GM18511 (cell line): ENCODE data around the gene LEKR1.
"Not testable (repeated sequence)": the region's sequence is repeated elsewhere in the genome, so short reads cannot be mapped to it uniquely, and the experiment has no call there.

Experiments
- ATAC-seq: cut with Tn5 transposase; IDR thresholded peaks from one replicate; pipeline ENCODE4 v1.9.1; 2021; ENCODE audit warnings: mild to moderate bottlenecking, moderate library complexity; ENCODE audit not compliant: unreplicated experiment

Gene LEKR1

DNA sequence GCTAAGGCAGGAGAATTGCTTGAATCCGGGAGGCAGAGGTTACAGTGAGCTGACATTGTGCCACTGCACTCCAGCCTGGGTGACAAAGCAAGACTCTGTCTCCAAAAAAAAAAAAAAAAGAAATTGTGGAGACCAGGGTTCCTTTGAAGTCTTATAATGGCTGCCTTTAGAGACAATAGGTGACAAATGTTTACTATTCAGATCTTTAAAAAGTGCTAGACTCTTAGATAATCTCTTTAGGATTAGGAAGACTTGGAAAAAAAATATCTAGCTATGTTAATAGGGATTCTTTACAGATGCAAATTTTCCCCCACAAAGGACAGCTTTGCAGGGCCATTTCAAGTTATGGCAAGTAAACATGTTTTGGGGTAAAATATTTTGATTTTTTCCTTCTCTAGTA lies 71.7 kb downstream of the LEKR1 start:
- not testable (repeated sequence) for ATAC-seq

DNA sequence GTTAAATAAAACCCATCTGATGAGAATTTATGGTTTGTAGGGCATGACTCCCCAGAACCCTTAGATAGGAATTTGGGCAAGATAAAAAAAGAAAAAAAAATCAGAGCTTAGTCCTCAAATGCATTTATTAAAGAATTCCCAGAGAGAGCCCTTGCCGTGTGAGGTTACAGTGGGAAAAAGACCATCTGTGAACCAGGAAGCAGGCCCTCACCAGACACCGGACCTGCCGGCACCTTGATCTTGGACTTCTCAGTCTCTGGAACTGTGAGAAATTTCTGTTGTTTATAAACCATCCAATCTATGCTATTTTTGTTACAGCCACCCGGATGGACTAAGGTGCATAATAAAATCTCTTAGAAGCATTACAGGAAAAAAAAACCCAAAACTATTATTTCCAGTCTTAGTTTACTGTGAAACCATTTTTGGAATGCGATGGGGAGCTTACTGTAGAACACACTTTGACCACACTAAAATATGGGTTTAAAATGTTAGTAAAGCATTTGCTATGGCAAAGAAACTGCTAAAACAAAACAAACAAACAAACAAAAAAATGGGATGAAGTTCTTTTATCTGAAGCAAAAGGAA lies 72.2 kb downstream of the LEKR1 start:
- ATAC-seq: no peak

- ATAC-seq: no peak
Observed at GRCh38 chr3:156899951-156900350, 73.8 kb downstream of the LEKR1 start.

DNA sequence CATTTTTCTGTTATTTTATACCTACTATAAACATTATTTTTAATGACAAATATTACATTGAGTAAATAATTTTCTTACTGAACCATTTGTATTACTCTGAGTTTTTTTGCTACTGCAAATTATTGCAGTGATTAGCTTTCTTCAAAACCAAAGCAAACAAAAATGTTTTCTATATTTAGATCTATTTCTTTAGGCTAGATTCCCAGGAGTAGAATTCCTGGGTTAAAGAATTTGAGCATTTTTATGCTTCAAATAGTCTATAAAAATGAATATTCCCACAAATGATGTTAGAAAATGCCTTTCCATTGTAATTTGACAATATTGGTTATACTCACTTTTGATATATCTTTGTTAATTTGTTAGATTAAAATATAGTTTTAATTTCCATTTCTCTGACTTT lies 76.8 kb downstream of the LEKR1 start:
- no peak for ATAC-seq

- ATAC-seq: no peak
Observed at GRCh38 chr3:156906275-156906674, 80.1 kb downstream of the LEKR1 start.

DNA sequence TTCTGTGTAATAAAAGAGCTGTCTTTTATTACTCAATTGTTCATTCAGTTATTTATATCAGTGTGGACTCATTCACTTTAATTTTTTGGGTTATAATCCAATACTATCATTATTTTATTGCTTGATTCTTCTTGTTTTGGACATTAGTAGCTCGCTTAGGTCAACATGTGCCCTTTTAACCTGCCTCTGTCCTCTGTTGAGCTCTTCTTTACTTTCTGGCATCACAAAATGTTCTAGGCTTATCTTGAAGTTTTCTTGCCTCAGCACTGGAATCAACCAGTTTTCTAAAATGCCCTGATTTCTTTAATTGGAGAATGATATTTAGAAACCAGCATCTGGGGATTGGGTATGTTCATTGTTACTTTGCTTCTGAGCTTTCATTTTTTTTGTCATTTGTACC lies 82.2 kb downstream of the LEKR1 start:
- no peak for ATAC-seq

DNA sequence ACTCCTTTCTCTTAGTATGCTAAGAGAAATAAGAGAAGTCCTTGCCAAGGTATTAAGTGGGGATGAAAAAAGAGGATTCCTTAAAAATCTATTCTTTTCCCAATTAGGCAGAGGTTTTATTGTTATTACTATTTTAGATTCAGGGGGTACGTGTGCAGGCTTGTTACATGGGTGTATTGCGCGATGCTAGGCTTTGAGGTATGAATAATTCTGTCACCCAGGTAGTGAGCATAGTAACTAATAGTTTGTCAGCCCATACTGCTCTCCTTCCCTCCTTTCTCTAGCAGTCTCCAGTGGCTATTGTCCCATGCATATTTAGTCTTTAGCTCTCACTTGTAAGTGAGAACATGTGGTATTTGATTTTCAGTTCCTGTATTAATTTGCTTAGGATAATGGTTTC lies 83.9 kb downstream of the LEKR1 start:
- ATAC-seq: no peak

- ATAC-seq: not testable (repeated sequence)
Observed at GRCh38 chr3:156910831-156911230, 84.7 kb downstream of the LEKR1 start.

- not testable (repeated sequence) for ATAC-seq
Observed at GRCh38 chr3:156914300-156914699, 88.1 kb downstream of the LEKR1 start.

- no peak for ATAC-seq
Observed at GRCh38 chr3:156915372-156915771, 89.2 kb downstream of the LEKR1 start.

GRCh38 chr3:156918746-156919145 lies 92.6 kb downstream of the LEKR1 start:
- ATAC-seq: no peak

DNA sequence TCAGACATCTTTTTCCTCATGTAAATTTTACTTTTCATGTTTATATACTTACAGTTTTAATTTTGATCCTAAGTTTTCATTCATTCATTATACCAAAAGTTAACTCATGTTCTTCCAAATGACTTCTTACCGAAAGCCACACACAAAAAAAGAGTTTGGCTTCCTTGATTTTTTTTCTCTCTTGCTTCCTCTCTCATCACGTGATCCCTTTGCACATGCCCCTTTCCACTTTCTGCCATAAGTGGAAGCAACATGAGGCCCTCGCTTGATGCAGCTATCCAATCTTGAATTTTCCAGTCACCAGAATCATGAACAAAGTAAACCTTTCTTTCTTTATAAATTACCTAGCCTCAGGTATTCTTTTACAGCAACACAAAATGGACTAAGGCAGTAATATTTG lies 93.7 kb downstream of the LEKR1 start:
- ATAC-seq: no peak

DNA sequence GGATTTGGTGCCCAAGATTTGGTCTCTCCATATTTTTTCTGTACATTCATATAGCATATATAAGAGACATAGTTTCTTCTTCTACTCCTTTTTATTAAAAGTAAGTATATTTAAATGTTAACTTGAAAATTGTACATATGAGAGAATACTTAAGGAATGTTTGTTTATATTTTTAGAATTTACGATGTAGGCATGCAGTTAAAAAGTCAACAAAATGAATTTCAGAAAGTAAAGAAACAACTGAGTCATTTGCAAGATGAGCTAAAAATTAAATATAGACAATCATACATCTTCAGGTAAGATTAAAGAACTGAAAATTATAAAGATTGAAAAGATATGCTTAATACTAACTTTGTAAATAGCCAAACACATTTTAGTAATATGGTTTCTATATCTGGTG lies 94.2 kb downstream of the LEKR1 start:
- no peak for ATAC-seq

GRCh38 chr3:156923349-156923748 lies 97.2 kb downstream of the LEKR1 start:
- no peak for ATAC-seq

DNA sequence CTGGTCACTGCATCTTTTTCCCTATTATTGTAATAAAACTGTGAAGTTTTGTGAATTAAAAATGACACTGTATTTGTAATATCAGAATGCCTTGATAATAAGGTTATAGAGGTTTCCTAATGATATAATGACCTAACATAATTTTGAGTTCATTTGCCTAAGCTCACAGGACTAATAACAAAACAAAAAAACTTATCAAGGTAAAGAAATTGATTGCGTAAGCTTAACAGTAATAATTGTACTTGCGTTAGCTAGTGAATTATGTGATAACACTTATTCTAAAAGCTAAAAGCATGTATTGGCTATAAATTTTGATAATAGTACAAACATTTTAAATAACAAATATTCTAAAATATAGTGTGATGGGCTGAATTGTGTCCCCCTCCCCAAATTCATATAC lies 112.6 kb downstream of the LEKR1 start:
- no peak for ATAC-seq

- no peak for ATAC-seq
Observed at GRCh38 chr3:156939315-156939714, 113.2 kb downstream of the LEKR1 start.

DNA sequence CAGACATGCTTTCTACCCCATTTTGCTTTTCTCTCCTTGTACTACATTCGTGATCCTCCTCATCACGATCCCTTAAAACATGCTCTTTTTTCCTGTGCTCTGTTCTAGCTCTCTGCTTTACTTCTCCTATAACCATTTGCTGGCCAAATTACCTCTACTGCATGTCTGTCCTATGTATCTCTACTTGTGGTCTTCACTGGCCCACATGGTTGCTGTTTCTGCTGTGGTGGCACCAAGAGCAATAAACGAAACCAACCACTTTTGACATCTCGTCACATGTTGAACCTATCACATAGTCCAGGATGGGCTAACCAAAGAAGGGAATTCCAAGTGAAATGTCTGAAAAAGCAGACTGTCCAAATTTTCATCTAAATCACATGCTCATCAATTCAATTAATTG lies 115.2 kb downstream of the LEKR1 start:
- ATAC-seq: no peak

DNA sequence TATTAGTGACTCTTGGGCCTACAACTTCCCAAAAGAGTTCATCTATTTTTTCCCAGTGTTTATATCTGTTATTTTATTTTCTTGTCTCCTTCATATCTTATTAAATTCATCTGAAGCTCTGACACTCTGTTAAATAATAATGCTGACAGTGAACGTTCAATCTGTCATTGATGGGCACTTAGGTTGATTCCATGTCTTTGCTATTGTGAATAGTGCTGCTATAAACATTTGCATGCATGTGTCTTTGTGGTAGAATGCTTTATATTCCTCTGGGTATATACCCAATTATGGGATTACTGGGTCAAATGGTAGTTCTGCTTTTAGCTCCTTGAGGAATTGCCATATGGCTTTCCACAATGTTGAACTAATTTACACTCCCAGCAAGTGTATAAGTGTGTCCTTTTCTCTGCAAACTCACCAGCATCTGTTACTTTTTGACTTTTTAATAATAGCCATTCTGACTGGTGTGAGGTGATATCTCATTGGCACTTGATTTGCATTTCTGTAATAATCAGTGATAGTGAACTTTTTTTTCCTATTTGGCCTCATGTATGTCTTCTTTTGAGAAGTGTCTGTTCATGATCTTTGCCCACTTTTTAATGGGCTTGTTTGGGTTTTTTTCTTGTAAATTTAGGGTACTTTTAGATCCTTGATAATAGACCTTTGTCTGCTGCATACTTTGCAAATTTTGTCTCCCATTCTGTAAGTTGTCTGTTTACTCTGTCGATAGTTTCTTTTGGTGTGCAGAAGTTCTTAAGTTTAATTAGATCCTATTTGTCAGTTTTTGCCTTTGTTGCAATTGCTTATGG lies 122.5 kb downstream of the LEKR1 start:
- no peak for ATAC-seq

DNA sequence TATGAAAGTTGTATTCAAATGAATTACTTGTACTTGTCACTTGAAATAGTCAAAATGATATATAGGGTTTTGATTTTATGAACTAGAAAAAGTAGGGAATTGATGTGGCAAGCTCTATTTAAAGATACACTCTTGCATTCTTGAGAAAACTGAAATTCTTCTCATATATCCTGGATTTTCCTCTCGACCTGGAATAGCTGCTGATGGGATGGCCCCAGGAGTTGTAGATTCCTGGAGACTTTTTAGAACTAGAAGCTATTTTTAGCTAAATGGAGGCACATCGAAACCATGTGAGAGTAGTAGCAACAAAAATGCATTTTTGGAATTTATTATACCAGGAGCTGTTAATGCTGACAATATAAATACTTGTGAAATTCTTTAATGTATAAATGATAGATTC lies 125.9 kb downstream of the LEKR1 start:
- ATAC-seq: no peak

DNA sequence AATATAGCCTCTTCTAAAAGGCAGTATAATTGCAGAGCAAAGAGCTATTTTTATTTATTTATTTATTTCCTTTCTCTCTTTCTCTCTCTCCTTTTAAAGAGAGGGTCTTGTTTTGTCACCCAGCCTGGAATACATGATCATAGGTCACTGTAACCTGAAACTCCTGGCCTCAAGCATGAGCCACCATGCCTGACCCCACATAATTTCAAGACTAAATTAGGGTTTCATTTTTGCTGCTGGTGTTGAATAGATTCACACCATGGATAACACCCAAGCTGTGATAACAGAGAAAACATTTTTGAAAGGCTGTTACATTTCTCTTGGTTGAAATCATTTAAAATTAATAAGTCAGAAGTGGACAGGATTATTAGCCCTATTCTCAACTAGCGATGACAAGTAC lies 131.6 kb downstream of the LEKR1 start:
- peak; percentile 63 for ATAC-seq

DNA sequence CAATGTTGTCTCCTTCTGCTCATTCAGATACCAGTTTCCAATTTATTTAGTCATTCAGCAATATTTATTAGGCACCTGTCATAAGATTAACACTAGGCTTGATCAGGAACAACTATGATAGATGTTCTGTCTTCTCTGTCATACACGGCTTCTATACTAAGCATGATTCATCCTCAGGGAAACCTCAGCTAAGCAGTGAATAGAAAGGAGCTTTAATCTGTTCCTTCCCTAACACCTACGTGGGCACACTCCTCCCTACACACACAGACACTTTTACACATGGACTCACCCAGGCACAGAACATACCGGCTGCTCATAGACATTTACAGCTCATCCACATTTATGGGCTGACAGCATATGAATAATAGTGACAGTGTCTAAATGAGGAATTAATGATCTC lies 136.9 kb downstream of the LEKR1 start:
- no peak for ATAC-seq

GRCh38 chr3:156964577-156964976 lies 138.4 kb downstream of the LEKR1 start:
- no peak for ATAC-seq

- not testable (repeated sequence) for ATAC-seq
Observed at GRCh38 chr3:156966349-156966748, 140.2 kb downstream of the LEKR1 start.
